GM23338 (cell line): ENCODE data around the gene ZNF865. TPM values are rescaled to one million over a fixed set of nuclear protein-coding genes. Genes with fewer than 3 reads are reported as not detected.

Experiments
- ATAC-seq: fragments of 200-7000 bp; cut with Tn5 transposase; 3 replicates; pipeline ENCODE4 v1.9.1; 2020
- DNase-seq: peaks from one replicate; pipeline ENCODE4 v3.0.0-alpha.2; 2015; ENCODE audit warnings: low spot score
- H2AFZ ChIP-seq: fragments of 200-600 bp; sonication (generic); 2 replicates; pipeline ENCODE4 v1.8.0; 2016; ENCODE audit warnings: antibody characterized with exemption, mild to moderate bottlenecking, moderate library complexity
- H3F3A ChIP-seq: fragments of 200-600 bp; sonication (generic); replicated peaks from 2 replicates; pipeline ENCODE4 v1.8.0; 2017; ENCODE audit warnings: antibody characterized with exemption, mixed run types, low read depth
- H3K27ac ChIP-seq: fragments of 200-600 bp; sonication (generic); 2 replicates; pipeline ENCODE4 v1.6.1; 2016; ENCODE audit warnings: low read depth
- H3K27me3 ChIP-seq: fragments of 200-600 bp; sonication (generic); 2 replicates; pipeline ENCODE4 v1.8.0; 2016; ENCODE audit warnings: mild to moderate bottlenecking, mixed run types, moderate library complexity; ENCODE audit not compliant: insufficient read depth
- H3K36me3 ChIP-seq: fragments of 200-600 bp; sonication (generic); 2 replicates; pipeline ENCODE4 v1.8.0; 2016; ENCODE audit warnings: mild to moderate bottlenecking; ENCODE audit not compliant: insufficient read depth
- H3K4me1 ChIP-seq: fragments of 200-600 bp; sonication (generic); 2 replicates; pipeline ENCODE4 v1.8.0; 2016; ENCODE audit warnings: mild to moderate bottlenecking, moderate library complexity; ENCODE audit not compliant: insufficient read depth
- H3K4me2 ChIP-seq: fragments of 200-600 bp; sonication (generic); 2 replicates; pipeline ENCODE4 v1.7.1; 2017; ENCODE audit warnings: mixed run types
- H3K4me3 ChIP-seq: fragments of 200-600 bp; sonication (generic); 2 replicates; pipeline ENCODE4 v1.6.1; 2016; ENCODE audit warnings: mixed run types
- H3K79me2 ChIP-seq: fragments of 200-600 bp; sonication (generic); replicated peaks from 2 replicates; pipeline ENCODE4 v1.8.0; 2017; ENCODE audit warnings: mild to moderate bottlenecking; ENCODE audit not compliant: insufficient read depth
- H3K9me2 ChIP-seq: fragments of 200-600 bp; sonication (generic); 2 replicates; pipeline ENCODE4 v1.8.0; 2017; ENCODE audit not compliant: insufficient read depth
- H4K20me1 ChIP-seq: fragments of 200-600 bp; sonication (generic); replicated peaks from 2 replicates; pipeline ENCODE4 v1.8.0; 2017; ENCODE audit warnings: mild to moderate bottlenecking; ENCODE audit not compliant: insufficient read depth
- H3K27ac Mint-ChIP-seq: 2 replicates; pipeline ENCODE4 v1.8.0; 2020; ENCODE audit warnings: inconsistent platforms, mild to moderate bottlenecking, moderate library complexity, mixed read lengths
- H3K27me3 Mint-ChIP-seq: 3 replicates; pipeline ENCODE4 v1.8.0; 2022; ENCODE audit warnings: low read depth, mild to moderate bottlenecking, moderate library complexity, mixed read lengths, inconsistent platforms; ENCODE audit not compliant: insufficient read depth, poor library complexity
- H3K36me3 Mint-ChIP-seq: 3 replicates; pipeline ENCODE4 v1.8.0; 2021; ENCODE audit warnings: low read depth, mild to moderate bottlenecking, inconsistent platforms, moderate library complexity, mixed read lengths
- H3K4me1 Mint-ChIP-seq: 3 replicates; pipeline ENCODE4 v1.8.0; 2020; ENCODE audit warnings: mild to moderate bottlenecking, inconsistent platforms, mixed read lengths
- H3K4me3 Mint-ChIP-seq: 3 replicates; pipeline ENCODE4 v1.8.0; 2021; ENCODE audit warnings: moderate library complexity, mild to moderate bottlenecking, inconsistent platforms, mixed read lengths
- H3K9me3 Mint-ChIP-seq: 3 replicates; pipeline ENCODE4 v1.8.0; 2020; ENCODE audit warnings: moderate library complexity, mild to moderate bottlenecking, inconsistent platforms, mixed read lengths
- CREB1 ChIP-seq: fragments of 250-450 bp; sonication (Bioruptor Pico); IDR thresholded peaks from 2 replicates; pipeline ENCODE4 v1.5.0; 2020; ENCODE audit warnings: low read depth, mild to moderate bottlenecking, moderate library complexity
- EZH2 ChIP-seq: fragments of 200-600 bp; sonication (generic); IDR thresholded peaks from one replicate; pipeline ENCODE4 v1.8.0; 2017; ENCODE audit warnings: antibody characterized with exemption, mild to moderate bottlenecking, low read depth; ENCODE audit not compliant: unreplicated experiment
- EZH2phosphoT487 ChIP-seq: fragments of 200-600 bp; sonication (generic); IDR thresholded peaks from one replicate; pipeline ENCODE4 v1.8.1; 2018; ENCODE audit warnings: antibody characterized with exemption; ENCODE audit not compliant: unreplicated experiment
- JUNB ChIP-seq: IDR thresholded peaks from one replicate; pipeline ENCODE4 v1.6.1; 2016; ENCODE audit warnings: antibody characterized with exemption; ENCODE audit not compliant: unreplicated experiment
- POLR2AphosphoS5 ChIP-seq: IDR thresholded peaks from 2 replicates; pipeline ENCODE4 v1.6.1; 2016; ENCODE audit warnings: antibody characterized with exemption, low read depth
- STAT1 ChIP-seq: IDR thresholded peaks from one replicate; pipeline ENCODE4 v1.6.1; 2016; ENCODE audit warnings: antibody characterized with exemption; ENCODE audit not compliant: unreplicated experiment
- ZNF114 ChIP-seq: fragments of 250-450 bp; sonication (Bioruptor Pico); IDR thresholded peaks from 2 replicates; pipeline ENCODE4 v1.5.0; 2020; ENCODE audit warnings: mild to moderate bottlenecking, moderate library complexity
- ZNF331 ChIP-seq: fragments of 250-450 bp; sonication (Bioruptor Pico); IDR thresholded peaks from 2 replicates; pipeline ENCODE4 v1.5.0; 2020; ENCODE audit warnings: low read depth, mild to moderate bottlenecking, moderate library complexity
- polyA plus RNA-seq: library from polyadenylated mRNA; unstranded; fragments of >200 nt; fragmentation: Nextera tagmentation; extraction: Ambion mirVana; gene quantifications from 2 replicates; pipeline ENCODE4 v1.2.1, GENCODE V29; 2016
- total RNA-seq: library from RNA; depleted of rRNA; stranded (reverse); fragments of >200 nt; shearing (Covaris generic); gene quantifications from 2 replicates; pipeline ENCODE4 v1.2.3, GENCODE V29; 2014
- TF ChIP-seq, protein P1 (sequence below): IDR thresholded peaks from one replicate; pipeline ENCODE4 v1.6.1; 2018; ENCODE audit warnings: antibody characterized with exemption; ENCODE audit not compliant: unreplicated experiment
- TF ChIP-seq, protein P2 (sequence below): IDR thresholded peaks from 2 replicates; pipeline ENCODE4 v1.6.1; 2016; ENCODE audit warnings: antibody characterized with exemption
- TF ChIP-seq, protein P3 (sequence below), 2 experiments: fragments of 200-600 bp in 1 of 2; sonication (generic) in 1 of 2; conservative IDR thresholded peaks; 2 replicates each; pipeline versions ENCODE4 v1.5.1 to v1.6.1; 2016 to 2017; ENCODE audit warnings: antibody characterized with exemption in 2 of 2, low read depth in 2 of 2, mild to moderate bottlenecking in 2 of 2, moderate library complexity in 1 of 2

The ZNF865 gene
- total and polyA plus RNA-seq, 2 experiments from 2014 or later = 2.2 to 12.1 TPM

DNA sequence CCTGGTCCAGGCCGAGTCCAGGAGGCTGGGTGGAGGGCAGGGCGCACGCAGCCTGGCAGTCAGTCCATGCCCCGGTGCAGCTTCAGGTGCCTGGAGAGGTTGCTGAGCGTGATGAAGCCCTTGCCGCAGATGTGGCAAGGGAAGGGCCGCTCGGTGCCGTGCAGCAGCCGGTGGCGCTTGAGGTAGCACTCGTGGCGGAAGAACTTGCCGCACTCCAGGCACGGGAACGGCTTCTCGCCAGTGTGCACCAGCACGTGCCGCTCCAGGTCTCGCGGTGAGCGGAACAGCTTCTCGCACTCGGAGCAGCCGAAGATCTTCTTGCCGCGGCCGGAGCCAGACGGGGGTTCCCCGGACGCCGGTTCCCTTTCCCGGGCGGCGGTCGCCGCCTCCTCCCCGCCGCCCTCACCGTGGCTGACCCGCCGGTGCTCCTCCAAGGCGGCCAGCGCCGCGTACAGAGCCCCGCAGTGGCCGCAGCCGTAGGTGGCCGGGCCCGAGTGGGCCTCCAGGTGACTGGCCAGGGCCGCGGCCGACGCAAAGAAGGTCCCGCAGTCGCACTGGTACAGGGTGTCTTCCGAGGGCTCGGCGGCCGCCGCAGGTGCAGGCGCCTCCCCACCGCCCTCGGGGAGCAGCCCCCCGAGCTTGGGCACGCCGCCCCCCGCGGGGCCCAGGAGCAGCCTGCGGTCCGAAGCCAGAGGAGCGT, 12.9 kb upstream of the ZNF865 start (continued):
- TF ChIP-seq, protein P1, sequence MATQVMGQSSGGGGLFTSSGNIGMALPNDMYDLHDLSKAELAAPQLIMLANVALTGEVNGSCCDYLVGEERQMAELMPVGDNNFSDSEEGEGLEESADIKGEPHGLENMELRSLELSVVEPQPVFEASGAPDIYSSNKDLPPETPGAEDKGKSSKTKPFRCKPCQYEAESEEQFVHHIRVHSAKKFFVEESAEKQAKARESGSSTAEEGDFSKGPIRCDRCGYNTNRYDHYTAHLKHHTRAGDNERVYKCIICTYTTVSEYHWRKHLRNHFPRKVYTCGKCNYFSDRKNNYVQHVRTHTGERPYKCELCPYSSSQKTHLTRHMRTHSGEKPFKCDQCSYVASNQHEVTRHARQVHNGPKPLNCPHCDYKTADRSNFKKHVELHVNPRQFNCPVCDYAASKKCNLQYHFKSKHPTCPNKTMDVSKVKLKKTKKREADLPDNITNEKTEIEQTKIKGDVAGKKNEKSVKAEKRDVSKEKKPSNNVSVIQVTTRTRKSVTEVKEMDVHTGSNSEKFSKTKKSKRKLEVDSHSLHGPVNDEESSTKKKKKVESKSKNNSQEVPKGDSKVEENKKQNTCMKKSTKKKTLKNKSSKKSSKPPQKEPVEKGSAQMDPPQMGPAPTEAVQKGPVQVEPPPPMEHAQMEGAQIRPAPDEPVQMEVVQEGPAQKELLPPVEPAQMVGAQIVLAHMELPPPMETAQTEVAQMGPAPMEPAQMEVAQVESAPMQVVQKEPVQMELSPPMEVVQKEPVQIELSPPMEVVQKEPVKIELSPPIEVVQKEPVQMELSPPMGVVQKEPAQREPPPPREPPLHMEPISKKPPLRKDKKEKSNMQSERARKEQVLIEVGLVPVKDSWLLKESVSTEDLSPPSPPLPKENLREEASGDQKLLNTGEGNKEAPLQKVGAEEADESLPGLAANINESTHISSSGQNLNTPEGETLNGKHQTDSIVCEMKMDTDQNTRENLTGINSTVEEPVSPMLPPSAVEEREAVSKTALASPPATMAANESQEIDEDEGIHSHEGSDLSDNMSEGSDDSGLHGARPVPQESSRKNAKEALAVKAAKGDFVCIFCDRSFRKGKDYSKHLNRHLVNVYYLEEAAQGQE = no peak
- TF ChIP-seq EZH2phosphoT487 = no peak
- no peak for TF ChIP-seq JUNB
- TF ChIP-seq ZNF114 (CRISPR knock-in tag) = no peak
- no peak for TF ChIP-seq ZNF331

DNA sequence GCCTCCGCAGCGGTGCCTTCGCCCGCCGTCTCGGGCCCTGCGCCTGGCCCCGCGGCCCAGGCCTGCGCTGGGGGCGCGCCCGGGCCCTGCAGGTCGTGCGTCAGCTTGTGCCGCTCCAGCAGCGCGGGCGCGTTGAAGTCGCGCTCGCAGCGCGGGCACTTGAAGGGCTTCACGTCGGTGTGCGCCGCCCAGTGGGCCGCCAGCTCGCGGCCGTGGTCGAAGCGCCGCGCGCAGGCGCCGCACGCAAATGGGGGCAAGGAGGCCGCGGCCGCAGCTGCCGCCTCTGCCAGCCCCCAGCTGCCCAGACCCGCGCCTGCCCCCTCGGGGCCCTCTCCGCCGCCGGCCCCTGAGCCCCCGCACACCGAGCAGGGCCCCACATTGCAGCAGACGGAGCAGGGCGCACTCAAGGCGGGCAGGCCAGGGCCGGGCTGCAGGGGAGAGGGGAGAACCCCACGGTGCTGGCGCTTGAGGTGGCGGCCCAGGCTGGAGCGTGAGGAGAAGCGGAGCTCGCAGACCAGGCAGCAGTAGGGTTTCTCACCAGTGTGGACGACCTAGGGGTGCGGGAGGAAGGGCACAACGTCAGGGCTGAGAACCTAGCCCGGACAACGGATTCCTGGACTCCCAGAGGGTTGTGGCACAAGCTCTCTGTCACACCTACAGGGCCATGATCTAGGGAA, 12.2 kb upstream of the ZNF865 start:
- peaks cover 17% of the 10 kb centered on the region for H3K27me3 Mint-ChIP-seq
- no peaks in the 10 kb centered on the region for H3K79me2 ChIP-seq
- peaks cover 11% of the 10 kb centered on the region for H3K4me1 ChIP-seq
- ATAC-seq (peak; percentile 64), DNase-seq (peak; percentile 88)
- no peak overlapping the region for H3K27ac Mint-ChIP-seq
- no peaks in the 10 kb centered on the region for H3K9me2 ChIP-seq
- H3K27me3 ChIP-seq = peaks cover 32% of the 10 kb centered on the region
- H4K20me1 ChIP-seq = no peaks in the 10 kb centered on the region
- peaks cover 31% of the 10 kb centered on the region for H3K4me1 Mint-ChIP-seq
- H3K4me3 Mint-ChIP-seq = peak overlapping the region; percentile 55
- H3K4me2 ChIP-seq = peak overlapping the region; percentile 77
- peak overlapping the region; percentile 51 for H3K4me3 ChIP-seq
- H3K9me3 Mint-ChIP-seq = no peaks in the 10 kb centered on the region; the same call in 1 of the 3 replicates
- H3K36me3 Mint-ChIP-seq = peaks cover 41% of the 10 kb centered on the region
- peaks cover 29% of the 10 kb centered on the region for H3F3A ChIP-seq
- no peak overlapping the region for H3K27ac ChIP-seq
- H2AFZ ChIP-seq = peak overlapping the region; percentile 93
- H3K36me3 ChIP-seq = 0 out of 2 replicates have a peak, but pooled peaks cover 3% of the 10 kb centered on the region
- TF ChIP-seq EZH2 = no peak
- TF ChIP-seq, protein P2, sequence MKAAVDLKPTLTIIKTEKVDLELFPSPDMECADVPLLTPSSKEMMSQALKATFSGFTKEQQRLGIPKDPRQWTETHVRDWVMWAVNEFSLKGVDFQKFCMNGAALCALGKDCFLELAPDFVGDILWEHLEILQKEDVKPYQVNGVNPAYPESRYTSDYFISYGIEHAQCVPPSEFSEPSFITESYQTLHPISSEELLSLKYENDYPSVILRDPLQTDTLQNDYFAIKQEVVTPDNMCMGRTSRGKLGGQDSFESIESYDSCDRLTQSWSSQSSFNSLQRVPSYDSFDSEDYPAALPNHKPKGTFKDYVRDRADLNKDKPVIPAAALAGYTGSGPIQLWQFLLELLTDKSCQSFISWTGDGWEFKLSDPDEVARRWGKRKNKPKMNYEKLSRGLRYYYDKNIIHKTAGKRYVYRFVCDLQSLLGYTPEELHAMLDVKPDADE = no peak
- TF ChIP-seq, protein P3, sequence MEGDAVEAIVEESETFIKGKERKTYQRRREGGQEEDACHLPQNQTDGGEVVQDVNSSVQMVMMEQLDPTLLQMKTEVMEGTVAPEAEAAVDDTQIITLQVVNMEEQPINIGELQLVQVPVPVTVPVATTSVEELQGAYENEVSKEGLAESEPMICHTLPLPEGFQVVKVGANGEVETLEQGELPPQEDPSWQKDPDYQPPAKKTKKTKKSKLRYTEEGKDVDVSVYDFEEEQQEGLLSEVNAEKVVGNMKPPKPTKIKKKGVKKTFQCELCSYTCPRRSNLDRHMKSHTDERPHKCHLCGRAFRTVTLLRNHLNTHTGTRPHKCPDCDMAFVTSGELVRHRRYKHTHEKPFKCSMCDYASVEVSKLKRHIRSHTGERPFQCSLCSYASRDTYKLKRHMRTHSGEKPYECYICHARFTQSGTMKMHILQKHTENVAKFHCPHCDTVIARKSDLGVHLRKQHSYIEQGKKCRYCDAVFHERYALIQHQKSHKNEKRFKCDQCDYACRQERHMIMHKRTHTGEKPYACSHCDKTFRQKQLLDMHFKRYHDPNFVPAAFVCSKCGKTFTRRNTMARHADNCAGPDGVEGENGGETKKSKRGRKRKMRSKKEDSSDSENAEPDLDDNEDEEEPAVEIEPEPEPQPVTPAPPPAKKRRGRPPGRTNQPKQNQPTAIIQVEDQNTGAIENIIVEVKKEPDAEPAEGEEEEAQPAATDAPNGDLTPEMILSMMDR (conservative IDR thresholded peaks at IDR 0.05; ENCODE audit: low read depth in 2 of 2) = peak in 1 of 2 experiments; percentile 30; a peak in 1 of 4 replicates
- TF ChIP-seq ZNF331 = no peak
- no peak for TF ChIP-seq ZNF114 (CRISPR knock-in tag)
- peak; percentile 23; the same call in 1 of the 2 replicates for TF ChIP-seq POLR2AphosphoS5
- TF ChIP-seq, protein P1 = no peak
- no peak for TF ChIP-seq EZH2phosphoT487
- peak; percentile 34; the same call in 1 of the 2 replicates for TF ChIP-seq CREB1
- no peak for TF ChIP-seq STAT1
